Neural cell (in vitro differentiated cells): ENCODE results near the gene RHOXF1.
"Not testable (repeated sequence)": the region's sequence is repeated elsewhere in the genome, so short reads cannot be mapped to it uniquely, and the experiment has no call there.

ENCODE experiments used
- EP300 ChIP-seq: fragments of 450-650 bp; conservative IDR thresholded peaks from 2 replicates; pipeline ENCODE4 v1.6.1; 2014; ENCODE audit warnings: antibody characterized with exemption, mild to moderate bottlenecking, moderate library complexity; ENCODE audit not compliant: poor library complexity, severe bottlenecking
- EZH2 ChIP-seq: fragments of 200-600, 300-800 bp; shearing (Covaris generic), sonication (generic); IDR thresholded peaks from 2 replicates; pipeline ENCODE4 v1.6.1; 2014; ENCODE audit warnings: antibody characterized with exemption, low read length, borderline replicate concordance, mild to moderate bottlenecking; ENCODE audit not compliant: insufficient read depth, poor library complexity, severe bottlenecking
- MXI1 ChIP-seq: fragments of 450-650 bp; conservative IDR thresholded peaks from 2 replicates; pipeline ENCODE4 v1.6.1; 2014; ENCODE audit warnings: antibody characterized with exemption, mild to moderate bottlenecking; ENCODE audit not compliant: poor library complexity, severe bottlenecking
- RAD21 ChIP-seq: fragments of 450-650 bp; conservative IDR thresholded peaks from 2 replicates; pipeline ENCODE4 v1.6.1; 2014; ENCODE audit warnings: antibody characterized with exemption, mild to moderate bottlenecking, moderate library complexity
- SMC3 ChIP-seq: fragments of 450-650 bp; conservative IDR thresholded peaks from 2 replicates; pipeline ENCODE4 v1.6.1; 2014; ENCODE audit warnings: antibody characterized with exemption, mild to moderate bottlenecking, moderate library complexity; ENCODE audit not compliant: poor library complexity
- TAF1 ChIP-seq: IDR thresholded peaks from 2 replicates; pipeline ENCODE4 v1.6.1; 2012; ENCODE audit warnings: low read depth
- TF ChIP-seq, protein P1 (sequence below): fragments of 450-650 bp; IDR thresholded peaks from 2 replicates; pipeline ENCODE4 v1.5.1; 2014; ENCODE audit warnings: antibody characterized with exemption, mild to moderate bottlenecking, moderate library complexity; ENCODE audit not compliant: poor library complexity, severe bottlenecking
- TF ChIP-seq, protein P2 (sequence below): IDR thresholded peaks from 2 replicates; pipeline ENCODE4 v1.6.1; 2012; ENCODE audit warnings: borderline replicate concordance

DNA sequence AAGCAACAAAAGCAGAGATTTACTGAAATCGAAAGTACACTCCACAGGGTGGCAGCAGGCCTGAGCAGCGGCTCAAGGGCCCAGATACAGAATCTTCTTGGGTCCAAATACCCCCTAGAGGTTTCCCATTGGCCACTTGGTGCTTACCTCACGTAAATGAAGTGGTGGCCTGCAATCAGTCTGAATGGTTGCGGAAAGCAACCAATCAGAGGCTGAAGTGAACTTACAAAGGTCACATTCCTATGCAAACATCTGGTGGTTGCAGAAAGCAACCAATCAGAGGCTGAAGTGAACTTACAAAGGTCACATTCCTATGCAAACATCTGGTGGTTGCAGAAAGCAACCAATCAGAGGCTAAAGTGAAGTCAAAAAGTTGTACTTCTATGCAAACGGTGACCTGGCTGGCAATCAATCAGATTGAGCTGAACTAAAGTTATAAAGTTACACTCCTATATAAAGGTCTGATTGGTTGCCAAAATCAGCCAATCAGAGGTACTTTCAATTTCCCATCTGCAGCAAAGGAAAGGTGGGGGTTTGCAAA, 12.7 kb upstream of the RHOXF1 start:
- not testable (repeated sequence) for TF ChIP-seq MXI1, EP300, RAD21, EZH2, SMC3, TAF1
- TF ChIP-seq, protein P1, sequence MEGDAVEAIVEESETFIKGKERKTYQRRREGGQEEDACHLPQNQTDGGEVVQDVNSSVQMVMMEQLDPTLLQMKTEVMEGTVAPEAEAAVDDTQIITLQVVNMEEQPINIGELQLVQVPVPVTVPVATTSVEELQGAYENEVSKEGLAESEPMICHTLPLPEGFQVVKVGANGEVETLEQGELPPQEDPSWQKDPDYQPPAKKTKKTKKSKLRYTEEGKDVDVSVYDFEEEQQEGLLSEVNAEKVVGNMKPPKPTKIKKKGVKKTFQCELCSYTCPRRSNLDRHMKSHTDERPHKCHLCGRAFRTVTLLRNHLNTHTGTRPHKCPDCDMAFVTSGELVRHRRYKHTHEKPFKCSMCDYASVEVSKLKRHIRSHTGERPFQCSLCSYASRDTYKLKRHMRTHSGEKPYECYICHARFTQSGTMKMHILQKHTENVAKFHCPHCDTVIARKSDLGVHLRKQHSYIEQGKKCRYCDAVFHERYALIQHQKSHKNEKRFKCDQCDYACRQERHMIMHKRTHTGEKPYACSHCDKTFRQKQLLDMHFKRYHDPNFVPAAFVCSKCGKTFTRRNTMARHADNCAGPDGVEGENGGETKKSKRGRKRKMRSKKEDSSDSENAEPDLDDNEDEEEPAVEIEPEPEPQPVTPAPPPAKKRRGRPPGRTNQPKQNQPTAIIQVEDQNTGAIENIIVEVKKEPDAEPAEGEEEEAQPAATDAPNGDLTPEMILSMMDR: not testable (repeated sequence)
- TF ChIP-seq, protein P2, sequence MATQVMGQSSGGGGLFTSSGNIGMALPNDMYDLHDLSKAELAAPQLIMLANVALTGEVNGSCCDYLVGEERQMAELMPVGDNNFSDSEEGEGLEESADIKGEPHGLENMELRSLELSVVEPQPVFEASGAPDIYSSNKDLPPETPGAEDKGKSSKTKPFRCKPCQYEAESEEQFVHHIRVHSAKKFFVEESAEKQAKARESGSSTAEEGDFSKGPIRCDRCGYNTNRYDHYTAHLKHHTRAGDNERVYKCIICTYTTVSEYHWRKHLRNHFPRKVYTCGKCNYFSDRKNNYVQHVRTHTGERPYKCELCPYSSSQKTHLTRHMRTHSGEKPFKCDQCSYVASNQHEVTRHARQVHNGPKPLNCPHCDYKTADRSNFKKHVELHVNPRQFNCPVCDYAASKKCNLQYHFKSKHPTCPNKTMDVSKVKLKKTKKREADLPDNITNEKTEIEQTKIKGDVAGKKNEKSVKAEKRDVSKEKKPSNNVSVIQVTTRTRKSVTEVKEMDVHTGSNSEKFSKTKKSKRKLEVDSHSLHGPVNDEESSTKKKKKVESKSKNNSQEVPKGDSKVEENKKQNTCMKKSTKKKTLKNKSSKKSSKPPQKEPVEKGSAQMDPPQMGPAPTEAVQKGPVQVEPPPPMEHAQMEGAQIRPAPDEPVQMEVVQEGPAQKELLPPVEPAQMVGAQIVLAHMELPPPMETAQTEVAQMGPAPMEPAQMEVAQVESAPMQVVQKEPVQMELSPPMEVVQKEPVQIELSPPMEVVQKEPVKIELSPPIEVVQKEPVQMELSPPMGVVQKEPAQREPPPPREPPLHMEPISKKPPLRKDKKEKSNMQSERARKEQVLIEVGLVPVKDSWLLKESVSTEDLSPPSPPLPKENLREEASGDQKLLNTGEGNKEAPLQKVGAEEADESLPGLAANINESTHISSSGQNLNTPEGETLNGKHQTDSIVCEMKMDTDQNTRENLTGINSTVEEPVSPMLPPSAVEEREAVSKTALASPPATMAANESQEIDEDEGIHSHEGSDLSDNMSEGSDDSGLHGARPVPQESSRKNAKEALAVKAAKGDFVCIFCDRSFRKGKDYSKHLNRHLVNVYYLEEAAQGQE: not testable (repeated sequence)
